ENCODE measurements around the gene QRICH2.
"Not testable (repeated sequence)": the region's sequence is repeated elsewhere in the genome, so short reads cannot be mapped to it uniquely, and the experiment has no call there.

Gene QRICH2

DNA sequence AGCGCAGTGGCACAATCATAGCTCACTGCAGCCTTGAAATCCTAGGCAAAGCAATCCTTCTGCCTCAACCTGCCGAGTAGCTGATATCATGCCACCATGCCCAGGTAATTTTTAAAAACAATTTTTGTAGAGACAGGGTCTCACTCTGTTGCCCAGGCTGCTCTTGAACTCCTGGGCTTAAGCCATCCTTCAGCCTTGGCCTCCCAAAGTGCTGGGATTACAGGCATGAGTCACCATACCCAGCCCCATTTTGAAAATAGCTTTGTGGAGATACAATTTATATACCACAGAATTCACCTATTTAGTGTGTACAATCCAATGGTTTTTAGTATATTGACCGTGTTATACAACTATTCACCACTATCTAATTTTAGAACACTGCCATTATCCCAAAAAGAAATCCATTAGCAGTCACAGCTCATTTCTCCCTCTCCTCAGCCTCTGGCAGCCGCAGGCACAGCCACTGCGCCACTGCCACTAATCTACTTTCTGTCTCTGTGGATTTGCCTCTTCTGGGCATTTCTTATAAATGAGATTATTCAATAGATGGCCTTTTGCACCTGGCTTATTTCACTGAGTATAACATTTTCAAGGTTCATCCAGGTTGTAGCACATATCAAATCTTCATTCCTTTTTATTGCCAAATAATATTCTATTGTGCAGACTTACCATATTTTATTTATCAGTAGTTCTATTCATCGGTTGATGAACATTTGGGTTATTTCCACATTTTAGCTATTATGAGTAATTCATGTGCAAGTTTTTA is 74.3 kb downstream of the QRICH2 start:
- TF ChIP-seq POLR2A (IDR thresholded peaks at IDR 0.05; ENCODE audit: low read depth, low read length) = no peak
- FAIRE-seq (no peak), DNase-seq (ENCODE audit: insufficient read length, low spot score) (no peak)

- no peak for DNase-seq (ENCODE audit: insufficient read length, low spot score)
- no peak for FAIRE-seq
- TF ChIP-seq POLR2A (IDR thresholded peaks at IDR 0.05; ENCODE audit: low read depth, low read length) = no peak
Measured at GRCh38 chr17:76232342-76232741, 75.7 kb downstream of the QRICH2 start.

DNA sequence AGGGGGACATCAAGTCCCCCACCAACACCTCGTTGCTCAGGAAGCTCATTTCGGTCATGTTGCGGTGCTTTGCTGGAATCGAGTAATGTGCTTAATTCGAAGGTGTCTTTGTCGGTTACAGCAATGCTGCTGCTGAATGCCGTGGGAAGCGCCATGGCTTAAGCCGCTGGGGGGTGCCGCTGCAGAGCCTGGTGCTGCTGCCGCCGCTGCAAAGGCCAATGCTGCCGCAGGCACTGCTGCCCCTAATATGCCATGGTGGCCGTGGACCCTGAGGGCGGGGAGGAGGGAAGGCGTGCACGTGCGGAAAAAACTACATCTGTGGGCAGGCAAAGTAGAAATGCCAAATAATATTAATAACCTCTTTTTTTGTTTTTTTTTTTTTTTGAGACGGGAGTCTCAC is 81.3 kb downstream of the QRICH2 start:
- not testable (repeated sequence) for FAIRE-seq; DNase-seq (ENCODE audit: insufficient read length, low spot score)

DNA sequence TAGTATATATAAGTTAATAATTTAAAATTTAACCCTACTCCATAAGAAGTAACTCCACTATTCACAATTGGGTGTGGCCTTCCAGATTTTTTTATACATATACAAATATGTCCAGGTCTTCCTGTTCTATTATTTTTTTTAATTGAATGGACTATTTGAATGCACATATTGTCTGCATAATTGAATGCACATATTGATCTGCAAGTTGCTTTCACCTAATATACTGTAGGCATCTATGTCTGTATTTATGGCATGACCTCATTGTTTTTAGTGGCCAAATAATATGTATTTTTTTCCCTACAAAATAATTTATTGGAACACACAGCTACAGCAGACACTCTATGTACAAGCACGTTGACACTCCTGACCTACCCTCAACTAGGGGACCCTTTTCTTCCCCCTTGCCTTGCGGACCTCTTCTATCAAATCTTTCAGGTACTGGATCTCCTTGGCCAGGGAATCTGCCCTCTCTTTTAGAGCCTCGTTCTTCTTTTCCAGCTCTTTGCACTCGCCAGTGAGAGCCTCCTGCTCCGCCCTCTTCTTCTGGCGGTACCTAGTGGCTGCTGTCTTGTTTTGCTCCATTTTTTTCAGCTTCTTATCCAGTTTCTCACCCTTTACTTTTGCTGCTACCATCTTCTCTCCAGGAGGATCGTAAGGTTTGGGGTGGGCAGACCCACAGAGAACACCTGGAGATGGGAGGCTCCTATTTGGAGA is 82.5 kb downstream of the QRICH2 start:
- not testable (repeated sequence) for DNase-seq (ENCODE audit: insufficient read length, low spot score); FAIRE-seq
